Nephron (organoid): ENCODE measurements around the gene IL15RA.
"Not testable (repeated sequence)": the region's sequence is repeated elsewhere in the genome, so short reads cannot be mapped to it uniquely, and the experiment has no call there.

Source experiments
- H3K27ac Mint-ChIP-seq, 3 experiments: 2 replicates each; pipeline ENCODE4 v1.8.0; 2020; ENCODE audit warnings: mixed read lengths in 3 of 3, mild to moderate bottlenecking in 2 of 3, moderate library complexity in 1 of 3
- H3K27me3 Mint-ChIP-seq: 2 replicates; pipeline ENCODE4 v1.8.0; 2021; ENCODE audit warnings: low read depth, mild to moderate bottlenecking, moderate library complexity, mixed read lengths
- H3K36me3 Mint-ChIP-seq: 2 replicates; pipeline ENCODE4 v1.8.0; 2020; ENCODE audit warnings: low read depth, mixed read lengths
- H3K4me1 Mint-ChIP-seq: 2 replicates; pipeline ENCODE4 v1.8.0; 2020; ENCODE audit warnings: mixed read lengths
- H3K4me3 Mint-ChIP-seq, 3 experiments: 2 replicates each; pipeline ENCODE4 v1.8.0; 2020; ENCODE audit warnings: mild to moderate bottlenecking in 3 of 3, mixed read lengths in 3 of 3, moderate library complexity in 2 of 3
- H3K9me3 Mint-ChIP-seq: 2 replicates; pipeline ENCODE4 v1.8.0; 2020; ENCODE audit warnings: mixed read lengths
- TF ChIP-seq, protein P1 (sequence below), 3 experiments: fragments of 200-600 bp; sonication (generic); IDR thresholded peaks; one replicate each; pipeline ENCODE4 v1.5.0; 2021; ENCODE audit warnings: antibody characterized with exemption in 3 of 3; ENCODE audit not compliant: unreplicated experiment in 3 of 3

The IL15RA gene

DNA sequence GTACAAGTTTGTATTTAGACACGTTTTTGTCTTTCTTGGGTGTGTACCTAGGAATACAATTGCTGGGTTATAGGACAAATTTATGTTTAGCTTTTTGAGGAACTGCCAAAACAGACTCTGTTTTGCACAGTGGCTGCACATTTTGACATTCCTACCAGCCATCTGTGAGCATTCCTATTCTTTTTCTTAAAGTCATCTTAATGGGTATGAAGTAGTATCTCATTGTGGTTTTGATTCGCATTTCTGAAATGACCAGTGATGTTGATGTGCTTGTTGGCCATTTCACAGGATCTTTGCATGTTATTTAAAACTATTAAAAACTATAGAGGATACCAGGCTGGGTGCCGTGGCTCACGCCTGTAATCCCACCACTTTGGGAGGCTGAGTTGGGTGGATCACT is 32.6 kb upstream of the IL15RA start:
- Mint-ChIP-seq H3K27me3 (peaks cover 13% of the 10 kb centered on the region), H3K9me3 (peaks cover 11% of the 10 kb centered on the region)

GRCh38 chr10:6009150-6009549 is 31.8 kb upstream of the IL15RA start:
- peaks cover 18% of the 10 kb centered on the region for H3K27me3 Mint-ChIP-seq
- no peak overlapping the region for H3K27ac Mint-ChIP-seq
- TF ChIP-seq, protein P1, sequence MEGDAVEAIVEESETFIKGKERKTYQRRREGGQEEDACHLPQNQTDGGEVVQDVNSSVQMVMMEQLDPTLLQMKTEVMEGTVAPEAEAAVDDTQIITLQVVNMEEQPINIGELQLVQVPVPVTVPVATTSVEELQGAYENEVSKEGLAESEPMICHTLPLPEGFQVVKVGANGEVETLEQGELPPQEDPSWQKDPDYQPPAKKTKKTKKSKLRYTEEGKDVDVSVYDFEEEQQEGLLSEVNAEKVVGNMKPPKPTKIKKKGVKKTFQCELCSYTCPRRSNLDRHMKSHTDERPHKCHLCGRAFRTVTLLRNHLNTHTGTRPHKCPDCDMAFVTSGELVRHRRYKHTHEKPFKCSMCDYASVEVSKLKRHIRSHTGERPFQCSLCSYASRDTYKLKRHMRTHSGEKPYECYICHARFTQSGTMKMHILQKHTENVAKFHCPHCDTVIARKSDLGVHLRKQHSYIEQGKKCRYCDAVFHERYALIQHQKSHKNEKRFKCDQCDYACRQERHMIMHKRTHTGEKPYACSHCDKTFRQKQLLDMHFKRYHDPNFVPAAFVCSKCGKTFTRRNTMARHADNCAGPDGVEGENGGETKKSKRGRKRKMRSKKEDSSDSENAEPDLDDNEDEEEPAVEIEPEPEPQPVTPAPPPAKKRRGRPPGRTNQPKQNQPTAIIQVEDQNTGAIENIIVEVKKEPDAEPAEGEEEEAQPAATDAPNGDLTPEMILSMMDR (IDR thresholded peaks at IDR 0.05; ENCODE audit: unreplicated experiment in 3 of 3) = no peak
- peaks cover 11% of the 10 kb centered on the region for H3K9me3 Mint-ChIP-seq
- H3K4me3 Mint-ChIP-seq = no peak overlapping the region
- no peaks in the 10 kb centered on the region for H3K36me3 Mint-ChIP-seq
- no peaks in the 10 kb centered on the region for H3K4me1 Mint-ChIP-seq

More for the DNA sequence above, 32.6 kb upstream of the IL15RA start:
- Mint-ChIP-seq H3K4me1 (no peaks in the 10 kb centered on the region), H3K4me3 (no peak overlapping the region), H3K27ac (no peak overlapping the region), H3K36me3 (no peaks in the 10 kb centered on the region)
- TF ChIP-seq, protein P1 (IDR thresholded peaks at IDR 0.05; ENCODE audit: unreplicated experiment in 3 of 3) = no peak

- Mint-ChIP-seq H3K4me1 (no peaks in the 10 kb centered on the region), H3K4me3 (no peak overlapping the region), H3K27ac (no peak overlapping the region), H3K27me3 (peaks cover 18% of the 10 kb centered on the region), H3K36me3 (no peaks in the 10 kb centered on the region), H3K9me3 (peaks cover 11% of the 10 kb centered on the region)
- TF ChIP-seq, protein P1 (IDR thresholded peaks at IDR 0.05; ENCODE audit: unreplicated experiment in 3 of 3) = no peak
Observed at GRCh38 chr10:6008497-6009142, 31.3 kb upstream of the IL15RA start.

GRCh38 chr10:6006991-6007390 is 29.6 kb upstream of the IL15RA start:
- peaks cover 20% of the 10 kb centered on the region for H3K27me3 Mint-ChIP-seq
- TF ChIP-seq, protein P1 (IDR thresholded peaks at IDR 0.05; ENCODE audit: unreplicated experiment in 3 of 3) = no peak
- H3K36me3 Mint-ChIP-seq = no peaks in the 10 kb centered on the region

DNA sequence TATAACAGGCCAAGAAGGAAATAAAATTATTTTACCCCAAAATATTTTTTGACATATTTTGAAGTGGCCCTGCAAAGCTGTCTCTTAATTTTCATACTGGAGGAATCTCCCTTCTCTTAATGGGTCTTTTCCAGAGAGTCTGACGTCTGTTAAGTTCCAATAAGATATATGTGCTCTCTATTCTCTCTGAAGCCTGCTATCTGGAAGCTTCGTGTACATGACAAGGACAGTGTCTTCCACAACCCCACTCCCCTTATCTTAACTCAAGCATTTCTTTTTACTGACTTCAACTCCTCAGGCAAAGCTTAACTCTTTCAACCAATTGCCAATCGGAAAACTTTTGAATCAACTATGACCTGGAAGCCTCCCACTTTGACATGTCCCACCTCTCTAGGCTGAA is 29.2 kb upstream of the IL15RA start:
- no peaks in the 10 kb centered on the region for H3K36me3 Mint-ChIP-seq
- H3K27ac Mint-ChIP-seq = no peak overlapping the region
- H3K4me1 Mint-ChIP-seq = no peaks in the 10 kb centered on the region
- H3K27me3 Mint-ChIP-seq = peaks cover 22% of the 10 kb centered on the region
- no peak overlapping the region for H3K4me3 Mint-ChIP-seq
- TF ChIP-seq, protein P1 (IDR thresholded peaks at IDR 0.05; ENCODE audit: unreplicated experiment in 3 of 3) = no peak
- peaks cover 11% of the 10 kb centered on the region for H3K9me3 Mint-ChIP-seq

More at GRCh38 chr10:6006991-6007390, 29.6 kb upstream of the IL15RA start:
- Mint-ChIP-seq H3K4me1 (no peaks in the 10 kb centered on the region), H3K4me3 (no peak overlapping the region), H3K27ac (no peak overlapping the region), H3K9me3 (peaks cover 11% of the 10 kb centered on the region)

DNA sequence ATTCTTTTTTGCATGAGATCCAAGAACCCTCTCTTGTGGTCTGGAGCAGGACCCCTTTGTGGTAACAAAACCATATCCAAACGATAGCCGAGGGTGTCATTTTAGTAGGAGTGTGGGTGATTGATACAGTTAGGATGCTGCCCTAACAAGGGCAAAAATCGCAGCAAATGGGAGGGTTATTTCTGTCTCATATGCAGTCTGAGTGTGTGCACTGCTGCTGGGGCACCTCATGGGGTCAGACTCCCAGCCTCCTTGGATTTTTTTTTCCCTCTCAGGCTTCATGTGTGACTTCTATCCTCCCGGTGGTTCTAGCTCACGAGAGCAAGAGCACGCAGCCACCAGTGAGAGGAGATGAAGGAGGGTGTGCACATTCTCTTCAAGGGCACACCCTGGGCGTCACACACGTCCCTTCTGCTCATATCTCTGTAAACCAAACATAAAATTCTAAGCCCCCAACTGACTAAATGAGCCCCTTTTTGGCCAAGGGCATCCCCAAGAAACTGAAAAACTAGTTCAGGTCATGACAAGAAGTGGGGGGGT is 28.6 kb upstream of the IL15RA start:
- TF ChIP-seq, protein P1 (IDR thresholded peaks at IDR 0.05; ENCODE audit: unreplicated experiment in 3 of 3) = no peak
- Mint-ChIP-seq H3K27me3 (peaks cover 22% of the 10 kb centered on the region), H3K36me3 (no peaks in the 10 kb centered on the region)

DNA sequence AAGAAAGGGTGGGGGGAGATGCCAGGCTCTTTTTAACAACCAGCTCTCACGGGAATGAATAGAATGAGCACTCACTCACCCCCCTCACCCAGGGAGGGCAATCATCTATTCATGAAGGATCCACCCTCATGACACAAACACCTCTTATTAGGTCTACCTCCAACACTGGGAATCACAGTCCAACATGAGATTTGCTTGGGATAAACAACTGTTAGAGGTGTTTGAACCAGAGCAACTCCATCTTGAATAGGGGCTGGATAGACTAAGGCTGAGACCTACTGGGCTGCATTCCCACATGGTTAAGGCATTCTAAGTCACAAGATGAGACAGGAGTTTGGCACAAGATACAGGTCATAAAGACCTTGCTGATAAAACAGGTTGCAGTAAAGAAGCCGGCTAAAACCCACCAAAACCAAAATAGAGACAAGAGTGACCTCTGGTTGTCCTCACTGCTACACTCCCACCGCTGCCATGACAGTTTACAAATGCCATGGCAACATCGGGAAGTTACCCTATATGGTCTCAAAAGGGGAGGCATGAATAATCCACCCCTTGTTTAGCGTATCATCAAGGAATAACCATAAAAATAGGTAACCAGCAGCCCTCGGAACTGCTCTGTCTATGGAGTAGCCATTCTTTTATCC is 27.9 kb upstream of the IL15RA start:
- H3K9me3 Mint-ChIP-seq = peaks cover 11% of the 10 kb centered on the region
- not testable (repeated sequence) for H3K36me3 Mint-ChIP-seq, H3K4me3 Mint-ChIP-seq, H3K27ac Mint-ChIP-seq, H3K4me1 Mint-ChIP-seq
- peaks cover 22% of the 10 kb centered on the region for H3K27me3 Mint-ChIP-seq

More for the DNA sequence above, 28.6 kb upstream of the IL15RA start:
- H3K4me3 Mint-ChIP-seq = no peak overlapping the region
- peaks cover 11% of the 10 kb centered on the region for H3K9me3 Mint-ChIP-seq
- no peaks in the 10 kb centered on the region for H3K4me1 Mint-ChIP-seq
- H3K27ac Mint-ChIP-seq = no peak overlapping the region
